ENCODE measurements around the gene USP17L30. TPM values are rescaled to one million over a fixed set of nuclear protein-coding genes. Genes with fewer than 3 reads are reported as not detected.
"Not testable (repeated sequence)": the region's sequence is repeated elsewhere in the genome, so short reads cannot be mapped to it uniquely, and the experiment has no call there.

Gene USP17L30
- total RNA-seq, result not detected
- not detected for polyA plus RNA-seq
- long read RNA-seq, donor 1, result 0 reads
- long read RNA-seq, donor 2, result 0 reads

- H3K9me3 ChIP-seq; intact Hi-C loops (cut with DNase I); H3K36me3 ChIP-seq (ENCODE audit: insufficient read depth in 1 of 2, low read depth in 1 of 2); H3K27me3 ChIP-seq (ENCODE audit: insufficient read depth in 3 of 3, low read length in 2 of 3); H3K4me1 ChIP-seq; H3K4me3 ChIP-seq; ATAC-seq; DNase-seq; H3K27ac ChIP-seq: not testable (repeated sequence)
- no CpG with 5 or more reads among the region's 15 CpGs for WGBS, 3 donors
Measured at GRCh38 chr4:9362829-9363228, at the start of gene USP17L30. USP17L30 (plus strand) TSS chr4:9363129; CDS start chr4:9363129, 0 bp downstream.

- H3K4me3 ChIP-seq; H3K4me1 ChIP-seq; H3K9me3 ChIP-seq; H3K27ac ChIP-seq; H3K27me3 ChIP-seq (ENCODE audit: insufficient read depth in 3 of 3, low read length in 2 of 3); intact Hi-C loops (cut with DNase I); H3K36me3 ChIP-seq (ENCODE audit: insufficient read depth in 1 of 2, low read depth in 1 of 2); ATAC-seq; DNase-seq: not testable (repeated sequence)
- WGBS, 3 donors, result 90 to 100% (median 94%) methylated on average over 1 of the region's 13 CpGs
Measured at GRCh38 chr4:9324191-9324590, 38.7 kb upstream of the USP17L30 start.

- no CpG with 5 or more reads among the region's 15 CpGs for WGBS, 3 donors
- H3K27me3 ChIP-seq (ENCODE audit: insufficient read depth in 3 of 3, low read length in 2 of 3); intact Hi-C loops (cut with DNase I); H3K4me3 ChIP-seq; H3K36me3 ChIP-seq (ENCODE audit: insufficient read depth in 1 of 2, low read depth in 1 of 2); H3K9me3 ChIP-seq; DNase-seq; ATAC-seq; H3K27ac ChIP-seq; H3K4me1 ChIP-seq: not testable (repeated sequence)
Measured at GRCh38 chr4:9324865-9325264, 38.1 kb upstream of the USP17L30 start, which contains the start of gene USP17L24. USP17L24 (plus strand) TSS chr4:9325165; CDS start chr4:9325165, 0 bp downstream.

- intact Hi-C loops (cut with DNase I); H3K9me3 ChIP-seq; H3K4me1 ChIP-seq; DNase-seq; H3K4me3 ChIP-seq; H3K27ac ChIP-seq; H3K27me3 ChIP-seq (ENCODE audit: insufficient read depth in 3 of 3, low read length in 2 of 3); ATAC-seq; H3K36me3 ChIP-seq (ENCODE audit: insufficient read depth in 1 of 2, low read depth in 1 of 2): not testable (repeated sequence)
- no CpG with 5 or more reads among the region's 15 CpGs for WGBS, 3 donors
Measured at GRCh38 chr4:9329611-9330010, 33.3 kb upstream of the USP17L30 start, which contains the start of gene USP17L25. USP17L25 (plus strand) TSS chr4:9329911; CDS start chr4:9329911, 0 bp downstream.

GRCh38 chr4:9334358-9334757, 28.6 kb upstream of the USP17L30 start, which contains the start of gene USP17L26:
USP17L26 (plus strand) TSS chr4:9334658; CDS start chr4:9334658, 0 bp downstream.
- 83% methylated on average over 9 of the region's 15 CpGs; no CpG with 5 or more reads in 2 of the 3 donors for WGBS, 3 donors
- DNase-seq; H3K4me3 ChIP-seq; H3K27me3 ChIP-seq (ENCODE audit: insufficient read depth in 3 of 3, low read length in 2 of 3); H3K27ac ChIP-seq; ATAC-seq; H3K9me3 ChIP-seq; H3K4me1 ChIP-seq; H3K36me3 ChIP-seq (ENCODE audit: insufficient read depth in 1 of 2, low read depth in 1 of 2); intact Hi-C loops (cut with DNase I): not testable (repeated sequence)

- H3K27me3 ChIP-seq (ENCODE audit: insufficient read depth in 3 of 3, low read length in 2 of 3); H3K4me1 ChIP-seq; intact Hi-C loops (cut with DNase I); DNase-seq; H3K4me3 ChIP-seq; ATAC-seq; H3K27ac ChIP-seq; H3K36me3 ChIP-seq (ENCODE audit: insufficient read depth in 1 of 2, low read depth in 1 of 2); H3K9me3 ChIP-seq: not testable (repeated sequence)
- no CpG with 5 or more reads among the region's 15 CpGs for WGBS, 3 donors
Measured at GRCh38 chr4:9339103-9339502, 23.8 kb upstream of the USP17L30 start, which contains the start of gene USP17L5. USP17L5 (plus strand) TSS chr4:9339403; CDS start chr4:9339403, 0 bp downstream.

GRCh38 chr4:9343848-9344247, 19.1 kb upstream of the USP17L30 start, which contains the start of gene USP17L27:
USP17L27 (plus strand) TSS chr4:9344148; CDS start chr4:9344148, 0 bp downstream.
- H3K36me3 ChIP-seq (ENCODE audit: insufficient read depth in 1 of 2, low read depth in 1 of 2); H3K4me3 ChIP-seq; H3K27me3 ChIP-seq (ENCODE audit: insufficient read depth in 3 of 3, low read length in 2 of 3); H3K27ac ChIP-seq; intact Hi-C loops (cut with DNase I); DNase-seq; H3K9me3 ChIP-seq; H3K4me1 ChIP-seq; ATAC-seq: not testable (repeated sequence)
- no CpG with 5 or more reads among the region's 15 CpGs for WGBS, 3 donors

- intact Hi-C loops (cut with DNase I); H3K36me3 ChIP-seq (ENCODE audit: insufficient read depth in 1 of 2, low read depth in 1 of 2); DNase-seq; H3K27ac ChIP-seq; H3K4me3 ChIP-seq; H3K9me3 ChIP-seq; ATAC-seq; H3K27me3 ChIP-seq (ENCODE audit: insufficient read depth in 3 of 3, low read length in 2 of 3); H3K4me1 ChIP-seq: not testable (repeated sequence)
- no CpG with 5 or more reads among the region's 15 CpGs for WGBS, 3 donors
Measured at GRCh38 chr4:9348593-9348992, 14.3 kb upstream of the USP17L30 start, which contains the start of gene USP17L28. USP17L28 (plus strand) TSS chr4:9348893; CDS start chr4:9348893, 0 bp downstream.

- H3K9me3 ChIP-seq; intact Hi-C loops (cut with DNase I); H3K4me3 ChIP-seq; DNase-seq; ATAC-seq; H3K27me3 ChIP-seq (ENCODE audit: insufficient read depth in 3 of 3, low read length in 2 of 3); H3K36me3 ChIP-seq (ENCODE audit: insufficient read depth in 1 of 2, low read depth in 1 of 2); H3K4me1 ChIP-seq; H3K27ac ChIP-seq: not testable (repeated sequence)
- WGBS, 3 donors, result 93 to 94% methylated on average over 12 to 13 of the region's 18 CpGs; no CpG with 5 or more reads in 1 of the 3 donors
Measured at GRCh38 chr4:9350866-9351265, 12.1 kb upstream of the USP17L30 start.

- no CpG with 5 or more reads among the region's 15 CpGs for WGBS, 3 donors
Measured at GRCh38 chr4:9353338-9353737, 9.6 kb upstream of the USP17L30 start, which contains the start of gene USP17L29. USP17L29 (plus strand) TSS chr4:9353638; CDS start chr4:9353638, 0 bp downstream.

GRCh38 chr4:9379881-9380280, 17.0 kb downstream of the USP17L30 start:
- ATAC-seq, result not testable (repeated sequence)

More at GRCh38 chr4:9353338-9353737, 9.6 kb upstream of the USP17L30 start, which contains the start of gene USP17L29:
- H3K9me3 ChIP-seq; H3K27ac ChIP-seq; H3K27me3 ChIP-seq (ENCODE audit: insufficient read depth in 3 of 3, low read length in 2 of 3); H3K4me1 ChIP-seq; H3K4me3 ChIP-seq; DNase-seq; ATAC-seq; H3K36me3 ChIP-seq (ENCODE audit: insufficient read depth in 1 of 2, low read depth in 1 of 2); intact Hi-C loops (cut with DNase I): not testable (repeated sequence)

More at GRCh38 chr4:9379881-9380280, 17.0 kb downstream of the USP17L30 start:
- WGBS, 3 donors, result 14 to 41% (median 14%) methylated on average over 1 of the region's 1 CpG
- H3K9me3 ChIP-seq; H3K36me3 ChIP-seq (ENCODE audit: insufficient read depth in 1 of 2, low read depth in 1 of 2); H3K27me3 ChIP-seq (ENCODE audit: insufficient read depth in 3 of 3, low read length in 2 of 3); H3K4me1 ChIP-seq; intact Hi-C loops (cut with DNase I); H3K27ac ChIP-seq; H3K4me3 ChIP-seq; DNase-seq: not testable (repeated sequence)
